ENCODE measurements around the gene IL20. TPM values are rescaled to one million over a fixed set of nuclear protein-coding genes. Genes with fewer than 3 reads are reported as not detected.

The IL20 gene
- total RNA-seq, 1 donor from 2014 or later: not detected

Other genes with a start within 250 kb of the IL20 start
- gene DYRK3, start 230.1 kb upstream of the IL20 start, total RNA-seq: 11.2 and 13.6 TPM in 2 replicates
- gene MAPKAPK2, start 180.7 kb upstream of the IL20 start, total RNA-seq: 98.5 and 100 TPM in 2 replicates
- gene IL19, start 94.8 kb upstream of the IL20 start, total RNA-seq: not detected in 2 replicates
- 1.5 and 1.7 TPM in 2 replicates for gene IL10, start 93.1 kb upstream of the IL20 start, total RNA-seq
- 0.25 and 0.39 TPM in 2 replicates for gene IL24, start 31.8 kb downstream of the IL20 start, total RNA-seq
- 65.7 and 70.9 TPM in 2 replicates for gene FCMR, start 56.3 kb downstream of the IL20 start, total RNA-seq
- gene PIGR, start 80.8 kb downstream of the IL20 start, total RNA-seq: 0.05 TPM in 1 of 2 replicates, not detected in the other
- 0.15 and 0.17 TPM in 2 replicates for gene FCAMR, start 104.8 kb downstream of the IL20 start, total RNA-seq
- gene C1orf116, start 167.1 kb downstream of the IL20 start, total RNA-seq: not detected in 2 replicates
- gene YOD1, start 185.6 kb downstream of the IL20 start, total RNA-seq: 8.0 and 8.2 TPM in 2 replicates
- gene PFKFB2, start 187.7 kb downstream of the IL20 start, total RNA-seq: 4.9 and 5.0 TPM in 2 replicates
- gene C4BPB, start 223.2 kb downstream of the IL20 start, total RNA-seq: 11.5 and 15.6 TPM in 2 replicates
- gene C4BPA, start 238.6 kb downstream of the IL20 start, total RNA-seq: not detected in 2 replicates

Data from T-helper 1 cell treated with Interleukin-12 subunit alpha and Interleukin-12 subunit beta and Interleukin-4 antibody, amounts not matched to agents 30 ng/mL and 1 ng/mL, for 36 hours (primary cell).